SK-N-SH treated with all-trans-retinoic acid at 6 μM for 48 hours (cell line): Measurements from ENCODE around the gene MYO16.

Experiments used
- ATAC-seq: fragments of 200-7000 bp; cut with Tn5 transposase; 3 replicates; pipeline ENCODE4 v1.9.1; 2020; ENCODE audit warnings: mild to moderate bottlenecking, moderate library complexity
- BACH2 ChIP-seq: fragments of 250-450 bp; sonication (Bioruptor Pico); IDR thresholded peaks from 2 replicates; pipeline ENCODE4 v1.9.0; 2021; ENCODE audit warnings: mild to moderate bottlenecking, borderline replicate concordance
- CSDC2 ChIP-seq: fragments of 250-450 bp; sonication (Bioruptor Pico); IDR thresholded peaks from 2 replicates; pipeline ENCODE4 v1.5.0; 2020; ENCODE audit warnings: mild to moderate bottlenecking, moderate library complexity
- GLIS3 ChIP-seq: fragments of 250-450 bp; sonication (Bioruptor Pico); IDR thresholded peaks from 2 replicates; pipeline ENCODE4 v1.5.0; 2020; ENCODE audit warnings: mild to moderate bottlenecking, moderate library complexity
- ISL1 ChIP-seq: fragments of 250-450 bp; sonication (Bioruptor Pico); IDR thresholded peaks from 2 replicates; pipeline ENCODE4 v2.1.2; 2022; ENCODE audit warnings: mild to moderate bottlenecking, moderate library complexity
- OSR1 ChIP-seq: fragments of 250-450 bp; sonication (Bioruptor Pico); IDR thresholded peaks from 2 replicates; pipeline ENCODE4 v1.8.0; 2022; ENCODE audit warnings: moderate library complexity, mild to moderate bottlenecking, inconsistent platforms
- RARB ChIP-seq: fragments of 250-450 bp; sonication (Bioruptor Pico); IDR thresholded peaks from 2 replicates; pipeline ENCODE4 v1.8.0; 2021; ENCODE audit warnings: mild to moderate bottlenecking, moderate library complexity
- TCF4 ChIP-seq: fragments of 250-450 bp; sonication (Bioruptor Pico); IDR thresholded peaks from 2 replicates; pipeline ENCODE4 v1.8.0; 2021; ENCODE audit warnings: mild to moderate bottlenecking, moderate library complexity, borderline replicate concordance
- TOX ChIP-seq: fragments of 250-450 bp; sonication (Bioruptor Pico); IDR thresholded peaks from 2 replicates; pipeline ENCODE4 v1.8.0; 2021; ENCODE audit warnings: mild to moderate bottlenecking, moderate library complexity, borderline replicate concordance
- ZC3H10 ChIP-seq: fragments of 250-450 bp; sonication (Bioruptor Pico); IDR thresholded peaks from 2 replicates; pipeline ENCODE4 v1.5.1; 2021; ENCODE audit warnings: mild to moderate bottlenecking, moderate library complexity
- ZFP3 ChIP-seq: fragments of 250-450 bp; sonication (Bioruptor Pico); IDR thresholded peaks from 2 replicates; pipeline ENCODE4 v1.5.0; 2020; ENCODE audit warnings: mild to moderate bottlenecking, moderate library complexity
- ZNF565 ChIP-seq: fragments of 450-650 bp; formaldehyde crosslinking; conservative IDR thresholded peaks from 2 replicates; pipeline ENCODE4 v1.5.0; 2020; ENCODE audit warnings: low read depth, mild to moderate bottlenecking, moderate library complexity
- ZNF70 ChIP-seq: fragments of 450-650 bp; formaldehyde crosslinking; IDR thresholded peaks from 2 replicates; pipeline ENCODE4 v1.5.0; 2020; ENCODE audit warnings: mild to moderate bottlenecking, moderate library complexity
- ZNF8 ChIP-seq: fragments of 450-650 bp; formaldehyde crosslinking; IDR thresholded peaks from 2 replicates; pipeline ENCODE4 v1.5.0; 2020; ENCODE audit warnings: mild to moderate bottlenecking, moderate library complexity
- TF ChIP-seq, protein P1 (sequence below): fragments of 250-450 bp; sonication (Bioruptor Pico); IDR thresholded peaks from 2 replicates; pipeline ENCODE4 v1.8.0; 2020; ENCODE audit warnings: mild to moderate bottlenecking, moderate library complexity, borderline replicate concordance
- TF ChIP-seq, protein P2 (sequence below): fragments of 250-450 bp; sonication (Bioruptor Pico); IDR thresholded peaks from 2 replicates; pipeline ENCODE4 v1.5.1; 2020; ENCODE audit warnings: low read depth, mild to moderate bottlenecking, moderate library complexity
- TF ChIP-seq, protein P3 (sequence below): fragments of 250-450 bp; sonication (Bioruptor Pico); IDR thresholded peaks from 2 replicates; pipeline ENCODE4 v1.5.0; 2020; ENCODE audit warnings: mild to moderate bottlenecking, moderate library complexity
- TF ChIP-seq, protein P4 (sequence below): fragments of 250-450 bp; sonication (Bioruptor Pico); IDR thresholded peaks from 2 replicates; pipeline ENCODE4 v1.5.1; 2021; ENCODE audit warnings: mild to moderate bottlenecking, moderate library complexity

Gene MYO16

DNA sequence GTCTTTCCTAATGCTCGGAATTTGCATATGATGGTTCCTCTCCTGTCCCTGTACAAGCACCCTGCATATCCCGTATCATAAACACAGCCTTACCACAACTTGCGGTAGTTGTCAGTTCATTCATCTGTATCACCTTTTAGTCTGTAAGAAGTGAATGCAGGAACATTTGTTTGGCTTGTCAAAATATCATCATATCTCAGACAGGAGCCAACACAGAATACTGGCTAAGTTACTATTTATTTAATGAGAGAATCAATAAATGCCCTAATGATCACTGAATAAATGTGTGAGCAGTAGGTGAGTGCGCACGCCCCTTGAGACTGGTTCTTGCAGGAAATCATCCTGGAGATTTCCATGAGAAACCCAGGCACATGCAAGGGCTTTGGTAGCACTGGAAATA lies 182.8 kb downstream of the MYO16 start (continued):
- TF ChIP-seq, protein P1, sequence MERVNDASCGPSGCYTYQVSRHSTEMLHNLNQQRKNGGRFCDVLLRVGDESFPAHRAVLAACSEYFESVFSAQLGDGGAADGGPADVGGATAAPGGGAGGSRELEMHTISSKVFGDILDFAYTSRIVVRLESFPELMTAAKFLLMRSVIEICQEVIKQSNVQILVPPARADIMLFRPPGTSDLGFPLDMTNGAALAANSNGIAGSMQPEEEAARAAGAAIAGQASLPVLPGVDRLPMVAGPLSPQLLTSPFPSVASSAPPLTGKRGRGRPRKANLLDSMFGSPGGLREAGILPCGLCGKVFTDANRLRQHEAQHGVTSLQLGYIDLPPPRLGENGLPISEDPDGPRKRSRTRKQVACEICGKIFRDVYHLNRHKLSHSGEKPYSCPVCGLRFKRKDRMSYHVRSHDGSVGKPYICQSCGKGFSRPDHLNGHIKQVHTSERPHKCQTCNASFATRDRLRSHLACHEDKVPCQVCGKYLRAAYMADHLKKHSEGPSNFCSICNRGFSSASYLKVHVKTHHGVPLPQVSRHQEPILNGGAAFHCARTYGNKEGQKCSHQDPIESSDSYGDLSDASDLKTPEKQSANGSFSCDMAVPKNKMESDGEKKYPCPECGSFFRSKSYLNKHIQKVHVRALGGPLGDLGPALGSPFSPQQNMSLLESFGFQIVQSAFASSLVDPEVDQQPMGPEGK (CRISPR knock-in tag), result no peak
- TF ChIP-seq TCF4 (CRISPR knock-in tag) (no peak), CSDC2 (CRISPR knock-in tag) (no peak)
- TF ChIP-seq, protein P2, sequence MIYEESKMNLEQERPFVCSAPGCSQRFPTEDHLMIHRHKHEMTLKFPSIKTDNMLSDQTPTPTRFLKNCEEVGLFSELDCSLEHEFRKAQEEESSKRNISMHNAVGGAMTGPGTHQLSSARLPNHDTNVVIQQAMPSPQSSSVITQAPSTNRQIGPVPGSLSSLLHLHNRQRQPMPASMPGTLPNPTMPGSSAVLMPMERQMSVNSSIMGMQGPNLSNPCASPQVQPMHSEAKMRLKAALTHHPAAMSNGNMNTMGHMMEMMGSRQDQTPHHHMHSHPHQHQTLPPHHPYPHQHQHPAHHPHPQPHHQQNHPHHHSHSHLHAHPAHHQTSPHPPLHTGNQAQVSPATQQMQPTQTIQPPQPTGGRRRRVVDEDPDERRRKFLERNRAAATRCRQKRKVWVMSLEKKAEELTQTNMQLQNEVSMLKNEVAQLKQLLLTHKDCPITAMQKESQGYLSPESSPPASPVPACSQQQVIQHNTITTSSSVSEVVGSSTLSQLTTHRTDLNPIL, result no peak

DNA sequence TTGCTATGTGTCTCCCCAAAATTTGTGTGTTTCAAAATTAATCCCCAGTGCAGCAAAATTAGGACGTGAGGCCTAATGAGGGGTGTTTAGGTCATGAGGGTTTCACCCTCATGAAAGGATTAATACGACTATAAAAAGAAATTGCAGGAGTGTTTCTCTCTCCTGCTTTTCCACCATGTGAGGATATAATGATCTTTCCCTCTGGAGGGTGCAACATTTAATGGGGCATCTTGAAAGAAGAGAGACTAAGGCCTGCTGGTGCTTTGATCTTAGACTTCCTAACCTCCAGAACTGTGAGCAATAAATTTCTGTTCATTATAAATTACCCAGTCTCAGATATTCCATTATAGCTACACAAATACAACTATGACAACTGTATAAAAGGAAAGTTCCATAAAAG lies 183.2 kb downstream of the MYO16 start:
- no peak for ATAC-seq
- TF ChIP-seq, protein P1 (CRISPR knock-in tag), result no peak
- no peak for TF ChIP-seq ZNF565 (CRISPR knock-in tag)
- TF ChIP-seq, protein P3, sequence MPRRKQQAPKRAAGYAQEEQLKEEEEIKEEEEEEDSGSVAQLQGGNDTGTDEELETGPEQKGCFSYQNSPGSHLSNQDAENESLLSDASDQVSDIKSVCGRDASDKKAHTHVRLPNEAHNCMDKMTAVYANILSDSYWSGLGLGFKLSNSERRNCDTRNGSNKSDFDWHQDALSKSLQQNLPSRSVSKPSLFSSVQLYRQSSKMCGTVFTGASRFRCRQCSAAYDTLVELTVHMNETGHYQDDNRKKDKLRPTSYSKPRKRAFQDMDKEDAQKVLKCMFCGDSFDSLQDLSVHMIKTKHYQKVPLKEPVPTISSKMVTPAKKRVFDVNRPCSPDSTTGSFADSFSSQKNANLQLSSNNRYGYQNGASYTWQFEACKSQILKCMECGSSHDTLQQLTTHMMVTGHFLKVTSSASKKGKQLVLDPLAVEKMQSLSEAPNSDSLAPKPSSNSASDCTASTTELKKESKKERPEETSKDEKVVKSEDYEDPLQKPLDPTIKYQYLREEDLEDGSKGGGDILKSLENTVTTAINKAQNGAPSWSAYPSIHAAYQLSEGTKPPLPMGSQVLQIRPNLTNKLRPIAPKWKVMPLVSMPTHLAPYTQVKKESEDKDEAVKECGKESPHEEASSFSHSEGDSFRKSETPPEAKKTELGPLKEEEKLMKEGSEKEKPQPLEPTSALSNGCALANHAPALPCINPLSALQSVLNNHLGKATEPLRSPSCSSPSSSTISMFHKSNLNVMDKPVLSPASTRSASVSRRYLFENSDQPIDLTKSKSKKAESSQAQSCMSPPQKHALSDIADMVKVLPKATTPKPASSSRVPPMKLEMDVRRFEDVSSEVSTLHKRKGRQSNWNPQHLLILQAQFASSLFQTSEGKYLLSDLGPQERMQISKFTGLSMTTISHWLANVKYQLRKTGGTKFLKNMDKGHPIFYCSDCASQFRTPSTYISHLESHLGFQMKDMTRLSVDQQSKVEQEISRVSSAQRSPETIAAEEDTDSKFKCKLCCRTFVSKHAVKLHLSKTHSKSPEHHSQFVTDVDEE (CRISPR knock-in tag), result no peak
- TF ChIP-seq, protein P4, sequence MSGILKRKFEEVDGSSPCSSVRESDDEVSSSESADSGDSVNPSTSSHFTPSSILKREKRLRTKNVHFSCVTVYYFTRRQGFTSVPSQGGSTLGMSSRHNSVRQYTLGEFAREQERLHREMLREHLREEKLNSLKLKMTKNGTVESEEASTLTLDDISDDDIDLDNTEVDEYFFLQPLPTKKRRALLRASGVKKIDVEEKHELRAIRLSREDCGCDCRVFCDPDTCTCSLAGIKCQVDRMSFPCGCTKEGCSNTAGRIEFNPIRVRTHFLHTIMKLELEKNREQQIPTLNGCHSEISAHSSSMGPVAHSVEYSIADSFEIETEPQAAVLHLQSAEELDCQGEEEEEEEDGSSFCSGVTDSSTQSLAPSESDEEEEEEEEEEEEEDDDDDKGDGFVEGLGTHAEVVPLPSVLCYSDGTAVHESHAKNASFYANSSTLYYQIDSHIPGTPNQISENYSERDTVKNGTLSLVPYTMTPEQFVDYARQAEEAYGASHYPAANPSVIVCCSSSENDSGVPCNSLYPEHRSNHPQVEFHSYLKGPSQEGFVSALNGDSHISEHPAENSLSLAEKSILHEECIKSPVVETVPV (CRISPR knock-in tag), result no peak
- no peak for TF ChIP-seq ZNF8 (CRISPR knock-in tag)
- no peak for TF ChIP-seq BACH2 (CRISPR knock-in tag)
- TF ChIP-seq OSR1 (CRISPR knock-in tag), result no peak
- no peak for TF ChIP-seq TOX (CRISPR knock-in tag)
- TF ChIP-seq TCF4 (CRISPR knock-in tag), result no peak
- TF ChIP-seq ZFP3 (CRISPR knock-in tag), result no peak
- no peak for TF ChIP-seq CSDC2 (CRISPR knock-in tag)
- no peak for TF ChIP-seq ISL1
- TF ChIP-seq RARB (CRISPR knock-in tag), result no peak
- TF ChIP-seq ZNF70 (CRISPR knock-in tag), result no peak
- TF ChIP-seq GLIS3 (CRISPR knock-in tag), result no peak
- TF ChIP-seq, all 23 proteins: peak for 0

DNA sequence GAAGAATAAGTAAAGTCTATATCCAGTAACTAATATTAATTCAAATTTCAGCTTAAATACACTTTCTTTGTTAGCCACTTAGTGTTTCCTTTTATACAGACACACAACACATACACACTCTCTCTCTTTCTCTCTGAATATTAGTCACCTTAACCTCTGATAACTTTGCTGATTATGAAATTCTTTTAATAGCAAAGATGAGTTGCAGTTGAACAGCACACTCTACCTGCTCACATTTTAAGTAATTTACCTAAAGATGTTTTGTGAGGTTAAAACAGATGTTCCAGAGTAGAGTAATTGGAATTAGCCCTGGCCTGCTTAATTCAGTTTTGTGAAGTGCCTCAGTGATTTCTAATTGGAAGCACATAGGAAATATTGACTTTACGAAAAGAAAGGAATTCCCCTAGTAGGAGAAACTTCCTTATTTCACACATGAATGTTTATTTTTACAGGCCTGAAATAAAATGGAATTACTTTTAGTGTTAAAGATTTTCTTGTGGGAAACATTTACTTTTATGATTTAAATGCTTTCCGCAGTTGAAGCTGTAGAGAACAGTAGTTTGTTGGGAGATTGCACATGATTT lies 184.3 kb downstream of the MYO16 start:
- no peak for ATAC-seq
- no peak for TF ChIP-seq ZNF565 (CRISPR knock-in tag)
- TF ChIP-seq, protein P3 (CRISPR knock-in tag), result no peak
- no peak for TF ChIP-seq CSDC2 (CRISPR knock-in tag)
- no peak for TF ChIP-seq OSR1 (CRISPR knock-in tag)
- TF ChIP-seq ZC3H10 (CRISPR knock-in tag), result no peak
